H1 (cell line): ENCODE results near the gene THBS4.

ENCODE experiments used
- POLR2A ChIP-seq, 2 experiments: IDR thresholded peaks; 1 replicate in 1 of 2; 2 replicates in 1 of 2; pipeline ENCODE4 v1.6.1; 2011; ENCODE audit warnings: low read depth in 2 of 2, low read length in 2 of 2, mild to moderate bottlenecking in 2 of 2; ENCODE audit errors: control extremely low read depth in 1 of 2
- POLR2AphosphoS5 ChIP-seq: IDR thresholded peaks from 2 replicates; pipeline ENCODE4 v1.6.1; 2011; ENCODE audit warnings: low read depth, low read length
- RAD21 ChIP-seq, 2 experiments: IDR thresholded peaks in 1 of 2; conservative IDR thresholded peaks in 1 of 2; 2 replicates each; pipeline ENCODE4 v1.6.1; 2011; ENCODE audit warnings: low read depth in 2 of 2, low read length in 2 of 2, improper control_type of control experiment in 1 of 2, inconsistent platforms in 1 of 2, mild to moderate bottlenecking in 1 of 2, moderate library complexity in 1 of 2
- SRF ChIP-seq: IDR thresholded peaks from 2 replicates; pipeline ENCODE4 v1.6.1; 2011; ENCODE audit warnings: mild to moderate bottlenecking, low read depth, low read length, moderate library complexity
- TF ChIP-seq, protein P1 (sequence below), 3 experiments: IDR thresholded peaks; 1 replicate in 2 of 3; 2 replicates in 1 of 3; pipeline versions ENCODE4 v1.5.1 to v1.6.1; 2011; ENCODE audit warnings: low read length in 3 of 3, mild to moderate bottlenecking in 3 of 3, inconsistent platforms in 2 of 3, low read depth in 1 of 3, moderate library complexity in 1 of 3; ENCODE audit not compliant: insufficient read depth in 1 of 3; ENCODE audit errors: control extremely low read depth in 1 of 3
- TF ChIP-seq, protein P2 (sequence below): IDR thresholded peaks from 2 replicates; pipeline ENCODE4 v1.6.1; 2012; ENCODE audit warnings: inconsistent platforms

GRCh38 chr5:80101993-80102392, 66.8 kb downstream of the THBS4 start:
- TF ChIP-seq SRF (no peak), POLR2A (IDR thresholded peaks at IDR 0.05; ENCODE audit: control extremely low read depth in 1 of 2, low read depth in 2 of 2, low read length in 2 of 2) (no peak), POLR2AphosphoS5 (no peak), RAD21 (IDR thresholded peaks at IDR 0.05 in 1 of 2, conservative IDR thresholded peaks at IDR 0.05 in 1 of 2; ENCODE audit: low read depth in 2 of 2, low read length in 2 of 2) (no peak)
- TF ChIP-seq, protein P1, sequence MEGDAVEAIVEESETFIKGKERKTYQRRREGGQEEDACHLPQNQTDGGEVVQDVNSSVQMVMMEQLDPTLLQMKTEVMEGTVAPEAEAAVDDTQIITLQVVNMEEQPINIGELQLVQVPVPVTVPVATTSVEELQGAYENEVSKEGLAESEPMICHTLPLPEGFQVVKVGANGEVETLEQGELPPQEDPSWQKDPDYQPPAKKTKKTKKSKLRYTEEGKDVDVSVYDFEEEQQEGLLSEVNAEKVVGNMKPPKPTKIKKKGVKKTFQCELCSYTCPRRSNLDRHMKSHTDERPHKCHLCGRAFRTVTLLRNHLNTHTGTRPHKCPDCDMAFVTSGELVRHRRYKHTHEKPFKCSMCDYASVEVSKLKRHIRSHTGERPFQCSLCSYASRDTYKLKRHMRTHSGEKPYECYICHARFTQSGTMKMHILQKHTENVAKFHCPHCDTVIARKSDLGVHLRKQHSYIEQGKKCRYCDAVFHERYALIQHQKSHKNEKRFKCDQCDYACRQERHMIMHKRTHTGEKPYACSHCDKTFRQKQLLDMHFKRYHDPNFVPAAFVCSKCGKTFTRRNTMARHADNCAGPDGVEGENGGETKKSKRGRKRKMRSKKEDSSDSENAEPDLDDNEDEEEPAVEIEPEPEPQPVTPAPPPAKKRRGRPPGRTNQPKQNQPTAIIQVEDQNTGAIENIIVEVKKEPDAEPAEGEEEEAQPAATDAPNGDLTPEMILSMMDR (IDR thresholded peaks at IDR 0.05; ENCODE audit: control extremely low read depth in 1 of 3, insufficient read depth in 1 of 3, low read depth in 1 of 3, low read length in 3 of 3) = no peak
- TF ChIP-seq, protein P2, sequence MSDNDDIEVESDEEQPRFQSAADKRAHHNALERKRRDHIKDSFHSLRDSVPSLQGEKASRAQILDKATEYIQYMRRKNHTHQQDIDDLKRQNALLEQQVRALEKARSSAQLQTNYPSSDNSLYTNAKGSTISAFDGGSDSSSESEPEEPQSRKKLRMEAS = no peak
